K562 (cell line): ENCODE measurements around the gene DAB1. TPM values are rescaled to one million over a fixed set of nuclear protein-coding genes. Genes with fewer than 3 reads are reported as not detected.
A peak's percentile ranks its signal among the peaks of the same experiment; 100 is the strongest.

Experiments used
- ADNP ChIP-seq: fragments of 200-800 bp; sonication (Bioruptor generic); IDR thresholded peaks from 2 replicates; pipeline ENCODE4 v1.6.1; 2016; ENCODE audit warnings: missing genetic modification characterization, missing compliant biosample characterization
- CBX1 ChIP-seq: sonication (generic); IDR thresholded peaks from 2 replicates; pipeline ENCODE4 v1.6.1; 2016; ENCODE audit warnings: antibody characterized with exemption, low read depth, mild to moderate bottlenecking
- FOS ChIP-seq: IDR thresholded peaks from 3 replicates; pipeline ENCODE4 v1.6.1; 2011; ENCODE audit not compliant: insufficient read length; ENCODE audit errors: extremely low read depth
- HDAC6 ChIP-seq: IDR thresholded peaks from 2 replicates; pipeline ENCODE4 v1.6.1; 2012; ENCODE audit warnings: low read depth, mild to moderate bottlenecking, control low read depth, inconsistent platforms, low read length, moderate library complexity
- MXI1 ChIP-seq: IDR thresholded peaks from 2 replicates; pipeline ENCODE4 v1.6.1; 2011; ENCODE audit warnings: low read depth, mild to moderate bottlenecking, improper control_type of control experiment, low read length
- PCBP1 ChIP-seq: fragments of 200-400 bp; formaldehyde crosslinking; IDR thresholded peaks from 2 replicates; pipeline ENCODE4 v1.6.1; 2018; ENCODE audit warnings: mild to moderate bottlenecking, low read depth, low read length; ENCODE audit not compliant: poor library complexity, severe bottlenecking
- PHB2 ChIP-seq: fragments of 450-650 bp; IDR thresholded peaks from 2 replicates; pipeline ENCODE4 v1.6.1; 2017; ENCODE audit warnings: low read depth
- POLR2A ChIP-seq: fragments of 450-650 bp; conservative IDR thresholded peaks from 2 replicates; pipeline ENCODE4 v1.6.1; 2016
- RAD21 ChIP-seq, 2 experiments: fragments of 250-450 bp in 1 of 2; fragments of 450-650 bp in 1 of 2; sonication (Bioruptor Pico) in 1 of 2; formaldehyde crosslinking in 1 of 2; IDR thresholded peaks in 1 of 2; conservative IDR thresholded peaks in 1 of 2; 2 replicates each; pipeline versions ENCODE4 v1.4.0 to v1.8.0; 2020 to 2022; ENCODE audit warnings: mild to moderate bottlenecking in 2 of 2, moderate library complexity in 1 of 2
- TRIM24 ChIP-seq, 2 experiments: fragments of 450-650 bp; IDR thresholded peaks; 2 replicates each; pipeline ENCODE4 v1.6.1; 2016
- ZKSCAN3 ChIP-seq: fragments of 250-450 bp; sonication (Bioruptor Pico); IDR thresholded peaks from 2 replicates; pipeline ENCODE4 v1.4.0; 2020
- ZNF174 ChIP-seq: fragments of 250-450 bp; sonication (Bioruptor Pico); IDR thresholded peaks from 2 replicates; pipeline ENCODE4 v1.4.0; 2020; ENCODE audit warnings: mild to moderate bottlenecking
- ZNF695 ChIP-seq: fragments of 450-650 bp; formaldehyde crosslinking; IDR thresholded peaks from 2 replicates; pipeline ENCODE4 v1.4.0; 2020; ENCODE audit warnings: mild to moderate bottlenecking, moderate library complexity
- ZNF707 ChIP-seq: fragments of 250-450 bp; sonication (Bioruptor Pico); conservative IDR thresholded peaks from 2 replicates; pipeline ENCODE4 v1.8.0; 2022; ENCODE audit warnings: inconsistent platforms, mild to moderate bottlenecking, moderate library complexity
- polyA plus RNA-seq, 8 experiments: library from polyadenylated mRNA; depleted of rRNA in 4 of 8; stranded (reverse) in 5 of 8; unstranded in 3 of 8; fragments of >200 nt; fragmentation: Nextera tagmentation in 2 of 8; fragmentation: Illumina TruSeq in 1 of 8; extraction: Ambion mirVana in 2 of 8; extraction: Trizol in 1 of 8; gene quantifications; 2 replicates each; pipeline versions ENCODE4 v1.2.1 to v1.2.3, GENCODE V29; 2011 to 2014; ENCODE audit warnings: inconsistent platforms in 1 of 8, missing spikeins in 1 of 8
- total RNA-seq, 7 experiments: library from RNA; depleted of rRNA in 6 of 7; stranded (reverse); fragments of >200 nt in 6 of 7; fragmentation: Illumina TruSeq in 2 of 7; extraction: Trizol in 2 of 7; gene quantifications; 2 replicates each; pipeline versions ENCODE4 v1.2.1 to v1.2.3, GENCODE V29; 2011 to 2021; ENCODE audit warnings: low replicate concordance in 1 of 7
- TF ChIP-seq, protein P1 (sequence below): fragments of 450-650 bp; IDR thresholded peaks from 2 replicates; pipeline ENCODE4 v1.7.0; 2016; ENCODE audit warnings: borderline replicate concordance
- TF ChIP-seq, protein P2 (sequence below): fragments of 250-450 bp; sonication (Bioruptor Pico); IDR thresholded peaks from 2 replicates; pipeline ENCODE4 v1.5.0; 2021
- TF ChIP-seq, protein P3 (sequence below): fragments of 250-450 bp; sonication (Bioruptor Pico); IDR thresholded peaks from 2 replicates; pipeline ENCODE4 v1.5.0; 2020; ENCODE audit warnings: mild to moderate bottlenecking
- TF ChIP-seq, protein P4 (sequence below), 2 experiments: IDR thresholded peaks; 2 replicates each; pipeline ENCODE4 v1.6.1; 2012; ENCODE audit warnings: improper control_type of control experiment in 2 of 2, low read depth in 2 of 2, low read length in 2 of 2, borderline replicate concordance in 1 of 2
- TF ChIP-seq, protein P5 (sequence below): fragments of 450-650 bp; IDR thresholded peaks from 2 replicates; pipeline ENCODE4 v1.6.1; 2016; ENCODE audit warnings: antibody characterized with exemption
- TF ChIP-seq, protein P6 (sequence below): fragments of 450-650 bp; IDR thresholded peaks from 2 replicates; pipeline ENCODE4 v1.6.1; 2018; ENCODE audit warnings: mild to moderate bottlenecking, low read depth; ENCODE audit not compliant: partially characterized antibody

Gene DAB1
- total and polyA plus RNA-seq, 9 of the 15 experiments (the other 6 are each of a cell fraction or from before 2014, with no cell fraction given): not detected

DNA sequence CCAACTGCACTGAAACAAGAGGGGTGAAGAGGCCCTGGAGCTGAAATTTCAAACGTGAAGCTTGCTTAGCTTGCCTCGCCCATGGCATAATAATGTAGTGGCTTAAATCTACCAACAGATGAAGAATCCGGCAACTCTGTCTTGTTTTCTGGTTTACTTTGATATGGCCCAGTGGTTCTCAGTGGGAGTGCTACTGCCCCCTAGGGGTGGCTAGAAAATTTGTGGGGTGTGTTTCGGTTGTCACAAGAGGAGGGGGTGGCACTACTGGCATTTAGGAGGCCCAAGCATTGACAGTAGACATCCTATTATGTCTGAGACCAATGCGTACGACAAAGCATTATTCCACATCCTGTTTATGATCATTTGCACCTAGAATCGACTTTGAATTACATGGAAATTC, 406.1 kb downstream of the DAB1 start (continued):
- TF ChIP-seq TRIM24 (IDR thresholded peaks at IDR 0.05) (no peak), ZNF707 (CRISPR knock-in tag) (no peak), RAD21 (CRISPR knock-in tag; conservative IDR thresholded peaks at IDR 0.05 in 1 of 2, IDR thresholded peaks at IDR 0.05 in 1 of 2) (peak in 1 of 2 experiments; percentile 26; a peak in 1 of 4 replicates), ZNF695 (CRISPR knock-in tag) (no peak), ZNF174 (CRISPR knock-in tag) (no peak), POLR2A (no peak), ZKSCAN3 (CRISPR knock-in tag) (no peak), MXI1 (no peak), FOS (no peak), ADNP (no peak), PCBP1 (no peak), PHB2 (no peak), HDAC6 (no peak), CBX1 (no peak)
- TF ChIP-seq, protein P1, sequence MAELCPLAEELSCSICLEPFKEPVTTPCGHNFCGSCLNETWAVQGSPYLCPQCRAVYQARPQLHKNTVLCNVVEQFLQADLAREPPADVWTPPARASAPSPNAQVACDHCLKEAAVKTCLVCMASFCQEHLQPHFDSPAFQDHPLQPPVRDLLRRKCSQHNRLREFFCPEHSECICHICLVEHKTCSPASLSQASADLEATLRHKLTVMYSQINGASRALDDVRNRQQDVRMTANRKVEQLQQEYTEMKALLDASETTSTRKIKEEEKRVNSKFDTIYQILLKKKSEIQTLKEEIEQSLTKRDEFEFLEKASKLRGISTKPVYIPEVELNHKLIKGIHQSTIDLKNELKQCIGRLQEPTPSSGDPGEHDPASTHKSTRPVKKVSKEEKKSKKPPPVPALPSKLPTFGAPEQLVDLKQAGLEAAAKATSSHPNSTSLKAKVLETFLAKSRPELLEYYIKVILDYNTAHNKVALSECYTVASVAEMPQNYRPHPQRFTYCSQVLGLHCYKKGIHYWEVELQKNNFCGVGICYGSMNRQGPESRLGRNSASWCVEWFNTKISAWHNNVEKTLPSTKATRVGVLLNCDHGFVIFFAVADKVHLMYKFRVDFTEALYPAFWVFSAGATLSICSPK: no peak
- TF ChIP-seq, protein P2, sequence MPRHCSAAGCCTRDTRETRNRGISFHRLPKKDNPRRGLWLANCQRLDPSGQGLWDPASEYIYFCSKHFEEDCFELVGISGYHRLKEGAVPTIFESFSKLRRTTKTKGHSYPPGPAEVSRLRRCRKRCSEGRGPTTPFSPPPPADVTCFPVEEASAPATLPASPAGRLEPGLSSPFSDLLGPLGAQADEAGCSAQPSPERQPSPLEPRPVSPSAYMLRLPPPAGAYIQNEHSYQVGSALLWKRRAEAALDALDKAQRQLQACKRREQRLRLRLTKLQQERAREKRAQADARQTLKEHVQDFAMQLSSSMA (CRISPR knock-in tag): no peak
- TF ChIP-seq, protein P3, sequence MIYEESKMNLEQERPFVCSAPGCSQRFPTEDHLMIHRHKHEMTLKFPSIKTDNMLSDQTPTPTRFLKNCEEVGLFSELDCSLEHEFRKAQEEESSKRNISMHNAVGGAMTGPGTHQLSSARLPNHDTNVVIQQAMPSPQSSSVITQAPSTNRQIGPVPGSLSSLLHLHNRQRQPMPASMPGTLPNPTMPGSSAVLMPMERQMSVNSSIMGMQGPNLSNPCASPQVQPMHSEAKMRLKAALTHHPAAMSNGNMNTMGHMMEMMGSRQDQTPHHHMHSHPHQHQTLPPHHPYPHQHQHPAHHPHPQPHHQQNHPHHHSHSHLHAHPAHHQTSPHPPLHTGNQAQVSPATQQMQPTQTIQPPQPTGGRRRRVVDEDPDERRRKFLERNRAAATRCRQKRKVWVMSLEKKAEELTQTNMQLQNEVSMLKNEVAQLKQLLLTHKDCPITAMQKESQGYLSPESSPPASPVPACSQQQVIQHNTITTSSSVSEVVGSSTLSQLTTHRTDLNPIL: no peak
- TF ChIP-seq, protein P4, sequence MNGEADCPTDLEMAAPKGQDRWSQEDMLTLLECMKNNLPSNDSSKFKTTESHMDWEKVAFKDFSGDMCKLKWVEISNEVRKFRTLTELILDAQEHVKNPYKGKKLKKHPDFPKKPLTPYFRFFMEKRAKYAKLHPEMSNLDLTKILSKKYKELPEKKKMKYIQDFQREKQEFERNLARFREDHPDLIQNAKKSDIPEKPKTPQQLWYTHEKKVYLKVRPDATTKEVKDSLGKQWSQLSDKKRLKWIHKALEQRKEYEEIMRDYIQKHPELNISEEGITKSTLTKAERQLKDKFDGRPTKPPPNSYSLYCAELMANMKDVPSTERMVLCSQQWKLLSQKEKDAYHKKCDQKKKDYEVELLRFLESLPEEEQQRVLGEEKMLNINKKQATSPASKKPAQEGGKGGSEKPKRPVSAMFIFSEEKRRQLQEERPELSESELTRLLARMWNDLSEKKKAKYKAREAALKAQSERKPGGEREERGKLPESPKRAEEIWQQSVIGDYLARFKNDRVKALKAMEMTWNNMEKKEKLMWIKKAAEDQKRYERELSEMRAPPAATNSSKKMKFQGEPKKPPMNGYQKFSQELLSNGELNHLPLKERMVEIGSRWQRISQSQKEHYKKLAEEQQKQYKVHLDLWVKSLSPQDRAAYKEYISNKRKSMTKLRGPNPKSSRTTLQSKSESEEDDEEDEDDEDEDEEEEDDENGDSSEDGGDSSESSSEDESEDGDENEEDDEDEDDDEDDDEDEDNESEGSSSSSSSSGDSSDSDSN (IDR thresholded peaks at IDR 0.05; ENCODE audit: borderline replicate concordance in 1 of 2, low read depth in 2 of 2, low read length in 2 of 2): no peak
- TF ChIP-seq, protein P5, sequence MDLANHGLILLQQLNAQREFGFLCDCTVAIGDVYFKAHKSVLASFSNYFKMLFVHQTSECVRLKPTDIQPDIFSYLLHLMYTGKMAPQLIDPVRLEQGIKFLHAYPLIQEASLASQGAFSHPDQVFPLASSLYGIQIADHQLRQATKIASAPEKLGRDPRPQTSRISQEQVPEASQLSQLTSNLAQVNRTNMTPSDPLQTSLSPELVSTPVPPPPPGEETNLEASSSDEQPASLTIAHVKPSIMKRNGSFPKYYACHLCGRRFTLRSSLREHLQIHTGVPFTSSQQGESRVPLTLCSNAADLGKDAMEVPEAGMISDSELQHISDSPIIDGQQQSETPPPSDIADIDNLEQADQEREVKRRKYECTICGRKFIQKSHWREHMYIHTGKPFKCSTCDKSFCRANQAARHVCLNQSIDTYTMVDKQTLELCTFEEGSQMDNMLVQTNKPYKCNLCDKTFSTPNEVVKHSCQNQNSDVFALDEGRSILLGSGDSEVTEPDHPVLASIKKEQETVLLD: no peak
- TF ChIP-seq, protein P6, sequence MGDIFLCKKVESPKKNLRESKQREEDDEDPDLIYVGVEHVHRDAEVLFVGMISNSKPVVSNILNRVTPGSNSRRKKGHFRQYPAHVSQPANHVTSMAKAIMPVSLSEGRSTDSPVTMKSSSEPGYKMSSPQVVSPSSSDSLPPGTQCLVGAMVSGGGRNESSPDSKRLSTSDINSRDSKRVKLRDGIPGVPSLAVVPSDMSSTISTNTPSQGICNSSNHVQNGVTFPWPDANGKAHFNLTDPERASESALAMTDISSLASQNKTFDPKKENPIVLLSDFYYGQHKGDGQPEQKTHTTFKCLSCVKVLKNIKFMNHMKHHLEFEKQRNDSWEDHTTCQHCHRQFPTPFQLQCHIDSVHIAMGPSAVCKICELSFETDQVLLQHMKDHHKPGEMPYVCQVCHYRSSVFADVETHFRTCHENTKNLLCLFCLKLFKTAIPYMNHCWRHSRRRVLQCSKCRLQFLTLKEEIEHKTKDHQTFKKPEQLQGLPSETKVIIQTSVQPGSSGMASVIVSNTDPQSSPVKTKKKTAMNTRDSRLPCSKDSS: no peak
